Measurements from ENCODE around the gene KCTD17.
A peak's percentile ranks its signal among the peaks of the same experiment; 100 is the strongest.

Gene KCTD17

DNA sequence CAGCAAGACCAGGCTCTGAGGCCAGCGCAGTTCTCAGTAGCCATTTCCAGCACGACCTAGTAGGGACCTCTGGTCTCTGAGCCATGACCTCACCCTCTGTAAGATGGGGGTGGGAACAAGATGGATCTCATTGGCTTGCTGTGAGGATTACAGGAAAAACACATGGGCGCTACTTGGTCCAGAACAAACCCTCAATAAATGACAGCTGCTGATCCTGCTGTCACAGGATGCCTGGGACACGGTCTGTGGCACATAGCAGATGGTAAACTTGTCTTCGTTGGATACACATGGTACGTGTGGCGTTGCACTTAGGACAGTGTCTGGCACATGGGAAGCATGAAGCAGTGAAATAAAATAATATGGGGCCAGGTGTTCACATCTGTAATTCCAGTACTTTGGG, 4.5 kb upstream of the KCTD17 start:
- Histone ChIP-seq H2BK120ac (ENCODE audit: low read depth, low read length) (no peak overlapping the region), H2BK15ac (replicated peaks; ENCODE audit: low read depth) (no peak overlapping the region), H3K4ac (ENCODE audit: low read depth, low read length) (no peak overlapping the region), H3K79me1 (ENCODE audit: low read length) (no peaks in the 10 kb centered on the region), H3K4me3 (ENCODE audit: low read length) (no peak overlapping the region), H3K23ac (ENCODE audit: low read length) (no peak overlapping the region), H2AK5ac (ENCODE audit: low read length) (no peak overlapping the region), H4K8ac (ENCODE audit: low read depth, low read length) (no peak overlapping the region), H3K56ac (ENCODE audit: low read length) (no peak overlapping the region), H3K27ac (ENCODE audit: low read depth, low read length) (no peak overlapping the region), H3K18ac (ENCODE audit: low read length) (no peak overlapping the region), H4K5ac (ENCODE audit: low read length) (no peak overlapping the region), H3K79me2 (ENCODE audit: control insufficient read depth, insufficient read depth, low read length) (no peaks in the 10 kb centered on the region), H3K9ac (ENCODE audit: low read length) (no peak overlapping the region), H3K4me1 (ENCODE audit: control insufficient read depth, low read depth, low read length) (no peaks in the 10 kb centered on the region), H3K36me3 (ENCODE audit: control insufficient read depth, insufficient read depth, low read length) (no peaks in the 10 kb centered on the region), H3K27me3 (ENCODE audit: insufficient read depth, low read length, poor library complexity) (no peaks in the 10 kb centered on the region), H3K4me2 (ENCODE audit: low read length) (no peak overlapping the region), H2BK5ac (ENCODE audit: low read length) (no peak overlapping the region)
- DNase-seq, result no peak
- WGBS (ENCODE audit: extremely low coverage, insufficient coverage, low lambda C conversion rate), result no CpG with 5 or more reads among the region's 7 CpGs

DNA sequence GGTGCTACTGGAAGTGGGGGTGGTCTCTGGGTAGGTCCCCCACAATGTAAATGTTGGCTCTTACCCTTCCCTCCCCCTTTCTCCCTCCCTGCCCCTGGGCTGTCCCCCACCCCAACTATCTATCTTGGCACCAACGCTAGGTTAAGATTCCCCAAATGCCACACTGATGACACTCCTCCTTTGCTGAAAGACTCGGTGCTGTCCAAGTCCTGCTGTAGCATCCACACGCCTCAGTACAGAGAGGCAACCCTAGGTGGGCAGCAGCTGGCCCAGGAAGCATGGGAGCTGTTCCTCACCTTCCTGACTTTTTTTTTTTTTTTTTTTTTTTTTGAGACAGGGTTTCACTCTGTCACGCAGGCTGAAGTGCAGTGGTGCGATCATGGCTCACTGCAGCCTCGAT, 3.4 kb upstream of the KCTD17 start:
- no peak overlapping the region for H2BK5ac ChIP-seq (ENCODE audit: low read length)

DNA sequence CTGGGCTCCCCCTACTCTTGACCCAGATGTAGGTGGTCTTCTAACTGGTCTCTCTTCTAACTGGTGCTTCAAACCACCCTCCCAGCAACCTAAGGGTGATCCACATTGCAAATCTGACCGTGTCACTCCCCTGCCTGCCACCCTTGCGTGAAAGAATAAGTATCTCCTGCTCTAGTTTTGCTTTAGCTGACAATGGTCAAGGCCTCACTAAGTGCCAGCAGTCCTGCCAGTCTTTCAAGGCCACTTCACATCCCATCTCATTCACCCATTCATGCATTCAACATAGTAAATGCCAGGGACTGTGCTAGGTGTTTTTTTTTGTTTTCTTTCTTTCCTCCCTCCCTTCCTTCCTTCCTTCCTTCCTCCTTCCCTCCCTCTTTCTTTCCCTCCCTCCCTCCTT, 2.3 kb upstream of the KCTD17 start:
- Histone ChIP-seq H2BK15ac (replicated peaks; ENCODE audit: low read depth) (no peak overlapping the region), H4K8ac (ENCODE audit: low read depth, low read length) (no peak overlapping the region), H2BK120ac (ENCODE audit: low read depth, low read length) (no peak overlapping the region), H3K27me3 (ENCODE audit: insufficient read depth, low read length, poor library complexity) (no peaks in the 10 kb centered on the region), H3K18ac (ENCODE audit: low read length) (no peak overlapping the region), H3K79me2 (ENCODE audit: control insufficient read depth, insufficient read depth, low read length) (no peaks in the 10 kb centered on the region), H2AK5ac (ENCODE audit: low read length) (no peak overlapping the region), H3K23ac (ENCODE audit: low read length) (no peak overlapping the region), H4K5ac (ENCODE audit: low read length) (no peak overlapping the region), H3K4me3 (ENCODE audit: low read length) (no peak overlapping the region), H3K56ac (ENCODE audit: low read length) (no peak overlapping the region), H3K4me2 (ENCODE audit: low read length) (no peak overlapping the region), H3K9ac (ENCODE audit: low read length) (no peak overlapping the region), H3K4me1 (ENCODE audit: control insufficient read depth, low read depth, low read length) (no peaks in the 10 kb centered on the region), H3K27ac (ENCODE audit: low read depth, low read length) (no peak overlapping the region), H2BK5ac (ENCODE audit: low read length) (no peak overlapping the region), H3K36me3 (ENCODE audit: control insufficient read depth, insufficient read depth, low read length) (no peaks in the 10 kb centered on the region), H3K79me1 (ENCODE audit: low read length) (no peaks in the 10 kb centered on the region), H3K4ac (ENCODE audit: low read depth, low read length) (no peak overlapping the region)
- WGBS (ENCODE audit: extremely low coverage, insufficient coverage, low lambda C conversion rate), result no CpG with 5 or more reads among the region's 2 CpGs
- no peak for DNase-seq

More for the DNA sequence above, 3.4 kb upstream of the KCTD17 start:
- no peak overlapping the region for H3K27ac ChIP-seq (ENCODE audit: low read depth, low read length)
- H2BK120ac ChIP-seq (ENCODE audit: low read depth, low read length), result no peak overlapping the region
- no peak overlapping the region for H2BK15ac ChIP-seq (replicated peaks; ENCODE audit: low read depth)
- H3K56ac ChIP-seq (ENCODE audit: low read length), result no peak overlapping the region
- H4K5ac ChIP-seq (ENCODE audit: low read length), result no peak overlapping the region
- no peak overlapping the region for H3K4me2 ChIP-seq (ENCODE audit: low read length)
- H3K4ac ChIP-seq (ENCODE audit: low read depth, low read length), result no peak overlapping the region
- H3K27me3 ChIP-seq (ENCODE audit: insufficient read depth, low read length, poor library complexity), result no peaks in the 10 kb centered on the region
- no peaks in the 10 kb centered on the region for H3K4me1 ChIP-seq (ENCODE audit: control insufficient read depth, low read depth, low read length)
- no peak overlapping the region for H2AK5ac ChIP-seq (ENCODE audit: low read length)
- no peak overlapping the region for H3K18ac ChIP-seq (ENCODE audit: low read length)
- no peak overlapping the region for H3K4me3 ChIP-seq (ENCODE audit: low read length)
- WGBS (ENCODE audit: extremely low coverage, insufficient coverage, low lambda C conversion rate), result no CpG with 5 or more reads among the region's 6 CpGs
- peak; percentile 57 for DNase-seq
- no peaks in the 10 kb centered on the region for H3K79me2 ChIP-seq (ENCODE audit: control insufficient read depth, insufficient read depth, low read length)
- no peak overlapping the region for H3K23ac ChIP-seq (ENCODE audit: low read length)
- H3K36me3 ChIP-seq (ENCODE audit: control insufficient read depth, insufficient read depth, low read length), result no peaks in the 10 kb centered on the region
- no peaks in the 10 kb centered on the region for H3K79me1 ChIP-seq (ENCODE audit: low read length)
- no peak overlapping the region for H4K8ac ChIP-seq (ENCODE audit: low read depth, low read length)
- H3K9ac ChIP-seq (ENCODE audit: low read length), result no peak overlapping the region

GRCh38 chr22:37050913-37051312, 629 bp upstream of the KCTD17 start:
- H3K4me2 ChIP-seq (ENCODE audit: low read length), result no peak overlapping the region
- H3K18ac ChIP-seq (ENCODE audit: low read length), result no peak overlapping the region
- no peaks in the 10 kb centered on the region for H3K36me3 ChIP-seq (ENCODE audit: control insufficient read depth, insufficient read depth, low read length)
- H3K4me1 ChIP-seq (ENCODE audit: control insufficient read depth, low read depth, low read length), result no peaks in the 10 kb centered on the region
- no peak overlapping the region for H2BK120ac ChIP-seq (ENCODE audit: low read depth, low read length)
- H4K5ac ChIP-seq (ENCODE audit: low read length), result no peak overlapping the region
- DNase-seq, result no peak
- H3K4ac ChIP-seq (ENCODE audit: low read depth, low read length), result no peak overlapping the region
- no peak overlapping the region for H3K23ac ChIP-seq (ENCODE audit: low read length)
- H3K27me3 ChIP-seq (ENCODE audit: insufficient read depth, low read length, poor library complexity), result no peaks in the 10 kb centered on the region
- H3K9ac ChIP-seq (ENCODE audit: low read length), result no peak overlapping the region
- H2AK5ac ChIP-seq (ENCODE audit: low read length), result no peak overlapping the region
- H3K79me1 ChIP-seq (ENCODE audit: low read length), result no peaks in the 10 kb centered on the region
- H2BK15ac ChIP-seq (replicated peaks; ENCODE audit: low read depth), result no peak overlapping the region
- H3K27ac ChIP-seq (ENCODE audit: low read depth, low read length), result no peak overlapping the region
- no peak overlapping the region for H3K56ac ChIP-seq (ENCODE audit: low read length)
- WGBS (ENCODE audit: extremely low coverage, insufficient coverage, low lambda C conversion rate), result no CpG with 5 or more reads among the region's 6 CpGs
- no peak overlapping the region for H2BK5ac ChIP-seq (ENCODE audit: low read length)
- no peaks in the 10 kb centered on the region for H3K79me2 ChIP-seq (ENCODE audit: control insufficient read depth, insufficient read depth, low read length)
- no peak overlapping the region for H4K8ac ChIP-seq (ENCODE audit: low read depth, low read length)
- no peak overlapping the region for H3K4me3 ChIP-seq (ENCODE audit: low read length)

DNA sequence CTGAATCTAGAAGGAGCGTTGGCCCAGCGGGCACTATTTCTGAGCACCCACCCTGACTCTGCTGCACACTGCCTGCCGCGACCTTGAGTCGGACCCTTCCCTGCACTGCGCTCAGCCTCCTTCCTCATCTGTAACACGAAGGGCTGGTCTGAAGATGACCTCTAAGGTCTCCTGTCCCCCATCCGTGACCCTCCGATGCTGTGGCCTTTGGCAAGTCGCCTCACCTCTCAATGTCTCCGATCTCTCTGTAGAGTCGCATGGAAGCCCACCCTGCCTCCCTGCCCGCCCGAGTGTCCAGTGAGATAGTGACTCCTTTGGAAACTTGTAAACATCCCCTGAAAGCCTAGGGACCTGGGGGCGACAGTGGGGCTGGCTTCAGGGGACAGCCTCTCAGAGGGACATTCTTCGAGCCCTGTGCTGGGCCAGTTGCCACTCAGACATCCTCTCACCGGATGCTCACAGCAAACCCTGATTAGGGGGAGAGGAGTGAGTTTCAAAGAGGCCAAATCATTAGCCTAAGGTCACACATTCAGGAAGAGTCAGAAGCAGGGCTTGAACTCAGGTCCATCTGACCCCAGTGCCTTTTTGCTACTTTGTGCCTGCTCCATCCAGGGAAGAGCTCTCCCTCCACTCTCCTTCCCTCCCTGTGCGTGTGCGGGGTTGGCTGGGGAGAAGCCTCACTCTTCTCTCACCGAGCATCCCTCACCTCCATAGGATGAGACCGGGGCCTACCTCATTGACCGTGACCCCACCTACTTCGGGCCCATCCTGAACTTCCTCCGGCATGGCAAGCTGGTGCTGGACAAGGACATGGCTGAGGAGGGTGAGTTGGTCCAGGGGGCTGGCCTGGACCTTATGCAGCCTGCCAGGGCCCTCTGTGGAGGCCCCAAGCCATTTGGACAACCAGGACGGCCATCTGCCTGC, 1.1 kb downstream of the KCTD17 start:
- no peak overlapping the region for H3K4me2 ChIP-seq (ENCODE audit: low read length)
- H3K36me3 ChIP-seq (ENCODE audit: control insufficient read depth, insufficient read depth, low read length), result no peaks in the 10 kb centered on the region
- WGBS (ENCODE audit: extremely low coverage, insufficient coverage, low lambda C conversion rate), result no CpG with 5 or more reads among the region's 25 CpGs
- H3K79me1 ChIP-seq (ENCODE audit: low read length), result no peaks in the 10 kb centered on the region
- no peak overlapping the region for H3K27ac ChIP-seq (ENCODE audit: low read depth, low read length)
- no peak overlapping the region for H2BK120ac ChIP-seq (ENCODE audit: low read depth, low read length)
- H3K27me3 ChIP-seq (ENCODE audit: insufficient read depth, low read length, poor library complexity), result no peaks in the 10 kb centered on the region
- H3K4me1 ChIP-seq (ENCODE audit: control insufficient read depth, low read depth, low read length), result no peaks in the 10 kb centered on the region
- H3K56ac ChIP-seq (ENCODE audit: low read length), result peak overlapping the region; percentile 84
- H3K9ac ChIP-seq (ENCODE audit: low read length), result peak overlapping the region; percentile 77
- DNase-seq, result no peak
- no peak overlapping the region for H2AK5ac ChIP-seq (ENCODE audit: low read length)
- H2BK15ac ChIP-seq (replicated peaks; ENCODE audit: low read depth), result no peak overlapping the region
- H3K23ac ChIP-seq (ENCODE audit: low read length), result no peak overlapping the region
- no peak overlapping the region for H3K18ac ChIP-seq (ENCODE audit: low read length)
- H3K79me2 ChIP-seq (ENCODE audit: control insufficient read depth, insufficient read depth, low read length), result no peaks in the 10 kb centered on the region
- H3K4me3 ChIP-seq (ENCODE audit: low read length), result no peak overlapping the region
- H4K5ac ChIP-seq (ENCODE audit: low read length), result no peak overlapping the region
- H3K4ac ChIP-seq (ENCODE audit: low read depth, low read length), result no peak overlapping the region
- no peak overlapping the region for H2BK5ac ChIP-seq (ENCODE audit: low read length)
- H4K8ac ChIP-seq (ENCODE audit: low read depth, low read length), result no peak overlapping the region

Data from mesendoderm (in vitro differentiated cells).